Keratinocyte (primary cell): ENCODE data around the gene VTI1A. TPM values are rescaled to one million over a fixed set of nuclear protein-coding genes. Genes with fewer than 3 reads are reported as not detected.

ENCODE experiments used
- DNase-seq: peaks from one replicate; pipeline ENCODE4 v3.0.0-alpha.2; 2011; ENCODE audit warnings: low read depth, missing footprints, low spot score
- FAIRE-seq: peaks from 2 replicates; lab custom pipeline; 2011; peaks lifted over from hg19 to GRCh38; lab: Jason Lieb, UNC
- H2AFZ ChIP-seq: 2 replicates; pipeline ENCODE4 v1.6.0; 2012; ENCODE audit warnings: low read length, control low read depth, inconsistent platforms; ENCODE audit not compliant: control insufficient read depth
- H3K27ac ChIP-seq: 2 replicates; pipeline ENCODE4 v1.5.1; 2011; ENCODE audit warnings: low read length; ENCODE audit not compliant: control insufficient read depth, insufficient read depth
- H3K27me3 ChIP-seq: 3 replicates; pipeline ENCODE4 v1.6.0; 2011; ENCODE audit warnings: low read length; ENCODE audit not compliant: control insufficient read depth, insufficient read depth; ENCODE audit errors: extremely low read depth
- H3K36me3 ChIP-seq, 2 experiments: 2 replicates in 1 of 2; 3 replicates in 1 of 2; pipeline ENCODE4 v1.5.1; 2011; ENCODE audit warnings: low read length in 2 of 2, mild to moderate bottlenecking in 1 of 2; ENCODE audit not compliant: control insufficient read depth in 2 of 2, insufficient read depth in 2 of 2; ENCODE audit errors: extremely low read depth in 1 of 2
- H3K4me1 ChIP-seq: 3 replicates; pipeline ENCODE4 v1.5.1; 2011; ENCODE audit warnings: low read length; ENCODE audit not compliant: control insufficient read depth, insufficient read depth; ENCODE audit errors: extremely low read depth
- H3K4me2 ChIP-seq: 3 replicates; pipeline ENCODE4 v1.6.0; 2011; ENCODE audit warnings: low read depth, low read length; ENCODE audit not compliant: control insufficient read depth, insufficient read depth; ENCODE audit errors: extremely low read depth
- H3K4me3 ChIP-seq, 3 experiments: fragments of 200-600 bp in 1 of 3; sonication (generic) in 1 of 3; 2 replicates in 2 of 3; 3 replicates in 1 of 3; pipeline ENCODE4 v1.5.1; 2011 to 2016; ENCODE audit warnings: low read length in 3 of 3, mild to moderate bottlenecking in 3 of 3, control low read depth in 2 of 3, inconsistent platforms in 1 of 3, low read depth in 1 of 3, mixed read lengths in 1 of 3, mixed run types in 1 of 3, moderate library complexity in 1 of 3; ENCODE audit not compliant: control insufficient read depth in 2 of 3, insufficient read depth in 2 of 3; ENCODE audit errors: extremely low read depth in 1 of 3
- H3K79me2 ChIP-seq: 2 replicates; pipeline ENCODE4 v1.6.0; 2012; ENCODE audit warnings: low read length; ENCODE audit not compliant: control insufficient read depth, insufficient read depth
- H3K9ac ChIP-seq: 3 replicates; pipeline ENCODE4 v1.6.0; 2011; ENCODE audit warnings: low read length; ENCODE audit not compliant: control insufficient read depth, insufficient read depth; ENCODE audit errors: extremely low read depth
- H3K9me1 ChIP-seq: 3 replicates; pipeline ENCODE4 v1.6.0; 2011; ENCODE audit warnings: low read length; ENCODE audit not compliant: control insufficient read depth, insufficient read depth; ENCODE audit errors: extremely low read depth
- H3K9me3 ChIP-seq: 2 replicates; pipeline ENCODE4 v1.5.1; 2012; ENCODE audit warnings: low read depth, low read length; ENCODE audit not compliant: control insufficient read depth
- H4K20me1 ChIP-seq: 3 replicates; pipeline ENCODE4 v1.6.0; 2011; ENCODE audit warnings: low read length; ENCODE audit not compliant: control insufficient read depth, insufficient read depth; ENCODE audit errors: extremely low read depth
- EZH2 ChIP-seq: IDR thresholded peaks from one replicate; pipeline ENCODE4 v1.6.1; 2012; ENCODE audit warnings: inconsistent platforms, mild to moderate bottlenecking, low read length, moderate library complexity
- dilution Hi-C: fragments of 300-500 bp; cut with MboI; formaldehyde crosslinking; loops from one replicate; pipeline ENCODE4 v1.7.0; 2020; ENCODE audit warnings: low sequenced_read_pairs; ENCODE audit not compliant: extremely low pct_ligation_motif_present
- polyA plus RNA-seq, 5 experiments: library from polyadenylated mRNA; depleted of rRNA in 3 of 5; stranded (reverse) in 3 of 5; stranded (forward) in 1 of 5; unstranded in 1 of 5; fragments of >200 nt; gene quantifications; 1 replicate in 1 of 5; 2 replicates in 3 of 5; 3 replicates in 1 of 5; pipeline versions ENCODE4 v1.2.1 to v1.2.3, GENCODE V29; 2011 to 2012; ENCODE audit warnings: missing spikeins in 2 of 5, low read depth in 1 of 5, low replicate concordance in 1 of 5
- TF ChIP-seq, protein P1 (sequence below), 3 experiments: IDR thresholded peaks in 1 of 3; conservative IDR thresholded peaks in 1 of 3; optimal IDR thresholded peaks in 1 of 3; 2 replicates in 2 of 3; 3 replicates in 1 of 3; pipeline versions ENCODE3 to v1.5.1; 2011; ENCODE audit warnings: low read length in 3 of 3, mild to moderate bottlenecking in 3 of 3, moderate library complexity in 2 of 3, control low read depth in 1 of 3, inconsistent platforms in 1 of 3; ENCODE audit not compliant: insufficient read depth in 2 of 3; ENCODE audit errors: extremely low read depth in 1 of 3

The VTI1A gene
- polyA plus RNA-seq, 1 donor (not counting 4 experiments of a cell fraction or from before 2014, with no cell fraction given) = 18.5 TPM

DNA sequence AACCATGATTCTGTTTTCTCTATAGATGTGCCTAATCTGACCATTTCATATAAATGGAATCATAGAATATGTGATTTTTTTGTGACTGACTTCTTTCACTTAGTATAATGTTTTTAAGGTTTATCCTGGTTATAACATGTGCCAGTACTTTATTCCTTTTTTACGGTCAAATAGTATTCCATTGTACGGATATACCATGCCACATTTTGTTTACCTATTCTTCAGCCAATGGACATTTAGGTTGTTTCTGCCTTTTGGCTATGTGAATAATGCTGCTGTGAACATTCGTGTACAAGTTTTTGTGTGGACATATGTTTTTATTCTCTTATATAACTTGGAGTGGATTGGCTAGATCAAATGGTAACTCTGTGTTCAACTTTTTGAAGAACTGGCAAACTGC is 324.7 kb downstream of the VTI1A start:
- dilution Hi-C loops = no loop called here
- Histone ChIP-seq H3K4me2 (no peak overlapping the region), H3K9me3 (no peaks in the 10 kb centered on the region), H2AFZ (no peak overlapping the region), H3K36me3 (no peaks in the 10 kb centered on the region), H3K4me3 (no peak overlapping the region), H3K4me1 (peaks cover 11% of the 10 kb centered on the region), H3K9me1 (no peaks in the 10 kb centered on the region), H3K79me2 (no peaks in the 10 kb centered on the region), H3K9ac (no peak overlapping the region), H4K20me1 (no peaks in the 10 kb centered on the region), H3K27ac (no peak overlapping the region), H3K27me3 (no peaks in the 10 kb centered on the region)
- FAIRE-seq (no peak), DNase-seq (no peak)
- no peak for TF ChIP-seq EZH2
- TF ChIP-seq, protein P1, sequence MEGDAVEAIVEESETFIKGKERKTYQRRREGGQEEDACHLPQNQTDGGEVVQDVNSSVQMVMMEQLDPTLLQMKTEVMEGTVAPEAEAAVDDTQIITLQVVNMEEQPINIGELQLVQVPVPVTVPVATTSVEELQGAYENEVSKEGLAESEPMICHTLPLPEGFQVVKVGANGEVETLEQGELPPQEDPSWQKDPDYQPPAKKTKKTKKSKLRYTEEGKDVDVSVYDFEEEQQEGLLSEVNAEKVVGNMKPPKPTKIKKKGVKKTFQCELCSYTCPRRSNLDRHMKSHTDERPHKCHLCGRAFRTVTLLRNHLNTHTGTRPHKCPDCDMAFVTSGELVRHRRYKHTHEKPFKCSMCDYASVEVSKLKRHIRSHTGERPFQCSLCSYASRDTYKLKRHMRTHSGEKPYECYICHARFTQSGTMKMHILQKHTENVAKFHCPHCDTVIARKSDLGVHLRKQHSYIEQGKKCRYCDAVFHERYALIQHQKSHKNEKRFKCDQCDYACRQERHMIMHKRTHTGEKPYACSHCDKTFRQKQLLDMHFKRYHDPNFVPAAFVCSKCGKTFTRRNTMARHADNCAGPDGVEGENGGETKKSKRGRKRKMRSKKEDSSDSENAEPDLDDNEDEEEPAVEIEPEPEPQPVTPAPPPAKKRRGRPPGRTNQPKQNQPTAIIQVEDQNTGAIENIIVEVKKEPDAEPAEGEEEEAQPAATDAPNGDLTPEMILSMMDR (optimal IDR thresholded peaks at IDR 0.05 in 1 of 3, IDR thresholded peaks at IDR 0.05 in 1 of 3, conservative IDR thresholded peaks at IDR 0.05 in 1 of 3; ENCODE audit: extremely low read depth in 1 of 3, insufficient read depth in 2 of 3, low read length in 3 of 3) = no peak

DNA sequence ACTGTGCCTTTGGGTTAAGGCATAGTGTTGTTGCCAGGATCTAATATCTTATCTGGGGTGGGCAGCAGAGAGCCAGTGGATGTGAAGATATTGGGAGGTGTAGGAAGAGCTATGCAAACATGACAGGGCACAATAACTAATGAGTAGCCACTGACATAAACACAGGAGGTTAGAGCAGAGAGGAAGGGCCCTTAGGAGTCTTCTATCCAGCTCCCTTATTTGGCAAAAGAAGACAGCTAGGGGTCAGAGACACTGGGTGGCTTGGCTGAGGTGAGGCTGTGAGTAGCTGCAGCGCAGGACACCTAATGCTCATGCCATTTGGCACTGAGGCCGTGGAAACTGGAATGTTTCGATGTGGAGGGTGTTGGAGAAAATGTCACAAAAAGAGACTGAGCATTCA is 326.8 kb downstream of the VTI1A start:
- DNase-seq (no peak), FAIRE-seq (no peak)
- no peaks in the 10 kb centered on the region for H3K79me2 ChIP-seq
- H3K4me2 ChIP-seq = no peak overlapping the region
- H3K27me3 ChIP-seq = no peaks in the 10 kb centered on the region
- no peaks in the 10 kb centered on the region for H4K20me1 ChIP-seq
- H3K4me1 ChIP-seq = peaks cover 7% of the 10 kb centered on the region
- no peak overlapping the region for H3K4me3 ChIP-seq
- H3K27ac ChIP-seq = no peak overlapping the region
- H2AFZ ChIP-seq = no peak overlapping the region
- no peaks in the 10 kb centered on the region for H3K9me1 ChIP-seq
- no peaks in the 10 kb centered on the region for H3K36me3 ChIP-seq
- no peaks in the 10 kb centered on the region for H3K9me3 ChIP-seq
- TF ChIP-seq, protein P1 (optimal IDR thresholded peaks at IDR 0.05 in 1 of 3, IDR thresholded peaks at IDR 0.05 in 1 of 3, conservative IDR thresholded peaks at IDR 0.05 in 1 of 3; ENCODE audit: extremely low read depth in 1 of 3, insufficient read depth in 2 of 3, low read length in 3 of 3) = no peak
- TF ChIP-seq EZH2 = no peak
- dilution Hi-C loops = no loop called here
- H3K9ac ChIP-seq = no peak overlapping the region
